H1 (cell line): ENCODE data around the gene EXT2. TPM values are rescaled to one million over a fixed set of nuclear protein-coding genes. Genes with fewer than 3 reads are reported as not detected.

Experiments
- polyA plus RNA-seq, 7 experiments: library from polyadenylated mRNA; depleted of rRNA in 3 of 7; stranded (reverse) in 5 of 7; unstranded in 2 of 7; fragments of >200 nt in 5 of 7; fragments of 200-250 nt in 2 of 7; gene quantifications; 1 replicate in 5 of 7; 2 replicates in 1 of 7; 4 replicates in 1 of 7; pipeline versions ENCODE4 v1.2.1 to v1.2.3, GENCODE V29; 2011 to 2013; ENCODE audit warnings: missing spikeins in 2 of 7, mixed read lengths in 2 of 7
- total RNA-seq: library from RNA; stranded (reverse); fragmentation: NEBNext Ultra II Directional; extraction: Animal tissue kit (Norgen Biotek cat#: 25700); gene quantifications from 2 replicates; pipeline ENCODE4 v1.2.1, GENCODE V29; 2021
- TF ChIP-seq, protein P1 (sequence below): IDR thresholded peaks from 2 replicates; pipeline ENCODE4 v1.6.1; 2012; ENCODE audit warnings: inconsistent platforms

Gene EXT2
- total and polyA plus RNA-seq, 2 of the 8 experiments (the other 6 are each of a cell fraction or from before 2014, with no cell fraction given) = 29.8 to 42.8 TPM

DNA sequence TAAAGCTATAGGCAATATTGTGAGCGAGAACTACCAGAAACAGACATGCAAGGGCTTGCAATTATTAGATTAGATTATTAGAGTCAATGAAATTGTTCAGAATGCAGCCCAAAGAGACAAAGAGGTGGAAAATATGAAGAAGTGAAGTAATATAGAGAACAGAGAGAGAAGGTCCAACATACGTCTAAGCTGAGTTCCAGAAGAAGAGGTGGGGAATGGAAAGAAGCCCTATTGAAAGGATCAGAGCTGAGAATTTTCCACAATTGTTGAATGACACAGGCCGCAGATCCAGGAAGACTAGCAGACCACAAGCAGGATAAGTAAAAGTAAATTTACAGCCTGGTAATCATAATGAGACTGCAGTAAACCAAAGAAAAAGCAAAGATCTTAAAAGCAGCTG lies 93.2 kb downstream of the EXT2 start (continued):
- TF ChIP-seq, protein P1, sequence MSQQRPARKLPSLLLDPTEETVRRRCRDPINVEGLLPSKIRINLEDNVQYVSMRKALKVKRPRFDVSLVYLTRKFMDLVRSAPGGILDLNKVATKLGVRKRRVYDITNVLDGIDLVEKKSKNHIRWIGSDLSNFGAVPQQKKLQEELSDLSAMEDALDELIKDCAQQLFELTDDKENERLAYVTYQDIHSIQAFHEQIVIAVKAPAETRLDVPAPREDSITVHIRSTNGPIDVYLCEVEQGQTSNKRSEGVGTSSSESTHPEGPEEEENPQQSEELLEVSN = no peak
